HL-60/S4 treated with phorbol 12-myristate 13-acetate at 8.2 ng/mL for 4 days and 3 days (cell line): Measurements from ENCODE around the gene TNKS2.
"Not testable (repeated sequence)": the region's sequence is repeated elsewhere in the genome, so short reads cannot be mapped to it uniquely, and the experiment has no call there.

Source experiments
- in situ Hi-C: fragments of 300-500 bp; cut with MboI; formaldehyde crosslinking; loops from 2 replicates; pipeline ENCODE4 v1.15.0; 2022; ENCODE audit warnings: low sequenced_read_pairs

The TNKS2 gene

GRCh38 chr10:91864744-91865143 lies 66.5 kb downstream of the TNKS2 start:
- in situ Hi-C loops: no loop called here

GRCh38 chr10:91865562-91866081 lies 67.4 kb downstream of the TNKS2 start:
- in situ Hi-C loops: no loop called here

DNA sequence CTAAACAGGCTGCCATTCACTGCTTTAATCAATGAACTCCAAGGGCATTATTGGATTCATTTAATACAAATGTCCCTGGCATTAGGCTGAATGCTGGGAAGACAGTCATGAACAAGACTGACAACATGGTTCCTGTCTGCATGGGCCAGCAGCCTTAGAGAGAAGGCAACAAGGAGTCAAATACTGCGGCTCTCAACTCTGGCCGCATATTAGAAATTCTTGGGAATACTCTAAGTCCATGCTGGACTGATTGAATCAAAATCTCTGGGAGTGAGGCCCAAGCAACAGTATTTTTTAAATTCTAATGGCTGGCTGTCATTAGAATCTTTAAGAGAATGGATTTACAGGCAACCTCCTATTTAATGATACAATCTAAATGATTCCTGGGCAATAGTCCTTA lies 76.9 kb downstream of the TNKS2 start:
- in situ Hi-C loops: no loop called here

DNA sequence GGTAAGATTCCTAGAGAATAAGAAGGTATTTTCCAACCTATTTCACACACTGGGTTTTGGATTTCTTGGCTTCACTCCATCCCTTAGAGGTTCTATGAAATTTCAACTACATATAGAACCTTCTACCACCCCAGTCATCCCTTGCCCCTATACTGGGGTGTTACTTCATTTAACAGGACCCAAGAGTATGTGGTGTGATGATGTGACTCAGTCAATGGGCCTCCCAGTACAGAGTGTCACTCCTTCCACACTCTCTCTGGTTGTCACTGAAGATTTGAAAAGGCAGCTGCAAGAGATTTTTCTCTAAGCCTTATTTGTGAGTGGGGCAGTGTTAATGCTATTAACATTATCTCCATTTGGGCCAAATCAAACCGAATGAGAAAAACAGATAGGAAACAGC lies 77.6 kb downstream of the TNKS2 start:
- in situ Hi-C loops: no loop called here

GRCh38 chr10:91879515-91880170 lies 81.4 kb downstream of the TNKS2 start:
- in situ Hi-C loops: no loop called here

DNA sequence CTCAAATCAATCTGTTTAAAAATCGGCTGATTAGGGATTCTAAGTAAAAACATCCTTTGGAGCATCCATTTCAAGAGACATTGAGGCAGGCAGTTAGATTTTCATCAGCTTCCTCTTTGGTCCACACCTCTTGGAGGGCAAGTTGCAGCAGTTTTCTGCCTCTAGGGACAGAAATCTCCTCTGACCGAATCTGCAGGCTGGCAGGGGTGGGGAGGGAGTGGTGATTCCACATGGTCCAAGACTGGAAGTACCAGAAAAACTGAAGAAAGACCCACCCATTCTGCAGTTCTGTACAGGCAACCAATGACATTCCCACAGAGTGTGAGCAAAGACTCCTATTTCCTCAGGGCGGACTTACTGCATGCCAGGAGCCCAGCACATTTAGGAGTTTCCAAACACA lies 82.1 kb downstream of the TNKS2 start:
- in situ Hi-C loops: no loop called here

DNA sequence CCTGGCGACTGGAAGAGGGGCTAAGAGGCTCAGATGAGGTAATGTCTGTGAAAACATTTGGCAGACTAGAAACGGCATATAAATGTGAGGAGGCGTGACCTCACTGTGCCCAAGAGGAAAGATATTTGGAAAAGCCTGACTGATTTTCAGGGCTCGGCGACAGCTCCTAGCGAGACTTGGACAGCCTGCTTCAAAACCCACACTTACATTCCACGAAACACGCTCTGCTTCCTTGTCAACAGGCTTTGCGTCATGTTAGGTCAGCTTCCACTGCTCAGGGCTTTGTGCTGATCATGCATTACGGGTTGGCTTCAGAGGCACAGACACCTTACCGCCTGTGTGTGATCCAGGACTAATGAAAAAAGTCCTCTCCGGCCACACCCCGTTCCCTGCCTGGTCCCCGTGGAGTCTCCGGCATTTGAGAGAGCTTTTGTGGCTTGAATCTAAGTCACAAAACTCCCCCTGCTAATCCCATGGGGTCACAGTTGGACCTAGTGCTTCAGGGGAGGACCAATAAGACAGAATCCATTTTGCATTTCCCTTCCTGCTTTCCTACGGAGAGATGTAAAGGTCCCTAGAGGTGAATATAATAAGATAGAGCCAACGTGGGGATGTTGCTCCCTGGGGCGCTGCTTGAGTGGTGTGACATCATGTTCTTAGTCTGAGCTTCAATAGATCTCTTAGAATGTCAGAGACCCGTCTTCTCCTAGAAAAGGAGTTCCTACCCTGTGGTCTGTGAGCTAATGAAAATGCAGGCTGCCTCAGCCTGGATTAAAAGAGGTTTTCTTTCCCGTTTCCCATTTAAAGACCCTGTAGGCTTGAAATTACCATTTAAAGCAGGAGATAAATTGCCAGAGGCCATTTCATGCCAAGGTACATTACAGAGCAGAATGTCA lies 85.6 kb downstream of the TNKS2 start:
- in situ Hi-C loops: no loop called here

DNA sequence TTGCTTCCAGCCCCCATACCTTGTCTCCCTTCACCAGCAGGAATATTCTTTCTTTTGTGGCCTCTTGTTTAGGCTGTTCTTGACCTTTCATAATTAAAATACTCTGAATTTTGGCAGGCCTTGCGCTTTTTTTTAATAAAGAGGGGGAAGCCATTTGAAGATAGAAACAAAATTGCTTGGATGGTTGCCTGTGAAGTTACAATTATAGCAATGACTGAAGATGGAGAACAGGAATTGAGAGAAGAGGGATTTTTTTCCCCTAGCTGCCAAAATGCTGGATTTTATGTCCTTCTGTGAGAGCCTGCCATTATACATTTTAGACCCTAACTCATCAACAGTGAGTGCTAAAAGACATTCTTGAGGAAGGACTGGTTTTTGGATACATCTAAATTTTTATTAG lies 86.3 kb downstream of the TNKS2 start:
- in situ Hi-C loops: no loop called here

GRCh38 chr10:91885362-91886079 lies 87.3 kb downstream of the TNKS2 start:
- in situ Hi-C loops: no loop called here

GRCh38 chr10:91886954-91887271 lies 88.7 kb downstream of the TNKS2 start:
- in situ Hi-C loops: no loop called here

DNA sequence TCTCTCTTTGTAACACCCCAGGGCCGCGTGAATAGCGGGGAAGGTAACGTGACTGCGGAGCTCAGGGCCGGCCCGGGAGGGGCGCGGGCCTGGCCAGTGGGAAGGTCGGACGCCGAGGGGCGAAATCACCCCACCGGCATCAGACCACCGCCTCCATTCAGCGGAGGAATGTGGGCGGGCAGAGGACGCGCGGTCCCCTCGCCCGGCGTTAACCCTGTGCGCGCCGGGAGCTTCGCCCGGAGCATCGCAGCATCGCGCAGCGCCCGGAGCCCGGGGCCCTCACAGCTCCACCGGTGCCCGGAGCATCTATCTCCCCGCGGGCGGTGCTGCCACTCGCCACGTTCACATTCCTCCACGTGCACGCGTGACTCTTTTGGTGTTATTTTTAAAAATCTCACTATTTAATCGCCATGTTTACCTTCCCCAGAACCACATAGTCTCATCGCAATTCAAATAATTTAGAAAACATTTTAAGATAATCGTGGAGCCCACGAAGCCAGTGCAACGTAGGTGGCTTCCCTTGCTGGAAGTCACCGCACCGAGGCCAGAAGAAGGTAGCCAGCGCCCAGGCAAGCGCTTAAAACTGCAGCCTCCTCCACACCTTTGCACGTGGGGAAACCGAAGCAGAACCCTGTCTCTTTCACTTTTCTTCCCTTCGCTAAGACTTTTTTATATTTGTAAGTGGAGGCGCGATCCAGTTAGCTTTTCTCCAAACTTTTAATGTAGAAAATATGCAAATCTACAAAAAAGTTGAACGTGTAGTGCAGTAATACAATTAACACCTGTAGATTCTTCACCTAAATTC lies 89.2 kb downstream of the TNKS2 start:
- in situ Hi-C loops: no loop called here

DNA sequence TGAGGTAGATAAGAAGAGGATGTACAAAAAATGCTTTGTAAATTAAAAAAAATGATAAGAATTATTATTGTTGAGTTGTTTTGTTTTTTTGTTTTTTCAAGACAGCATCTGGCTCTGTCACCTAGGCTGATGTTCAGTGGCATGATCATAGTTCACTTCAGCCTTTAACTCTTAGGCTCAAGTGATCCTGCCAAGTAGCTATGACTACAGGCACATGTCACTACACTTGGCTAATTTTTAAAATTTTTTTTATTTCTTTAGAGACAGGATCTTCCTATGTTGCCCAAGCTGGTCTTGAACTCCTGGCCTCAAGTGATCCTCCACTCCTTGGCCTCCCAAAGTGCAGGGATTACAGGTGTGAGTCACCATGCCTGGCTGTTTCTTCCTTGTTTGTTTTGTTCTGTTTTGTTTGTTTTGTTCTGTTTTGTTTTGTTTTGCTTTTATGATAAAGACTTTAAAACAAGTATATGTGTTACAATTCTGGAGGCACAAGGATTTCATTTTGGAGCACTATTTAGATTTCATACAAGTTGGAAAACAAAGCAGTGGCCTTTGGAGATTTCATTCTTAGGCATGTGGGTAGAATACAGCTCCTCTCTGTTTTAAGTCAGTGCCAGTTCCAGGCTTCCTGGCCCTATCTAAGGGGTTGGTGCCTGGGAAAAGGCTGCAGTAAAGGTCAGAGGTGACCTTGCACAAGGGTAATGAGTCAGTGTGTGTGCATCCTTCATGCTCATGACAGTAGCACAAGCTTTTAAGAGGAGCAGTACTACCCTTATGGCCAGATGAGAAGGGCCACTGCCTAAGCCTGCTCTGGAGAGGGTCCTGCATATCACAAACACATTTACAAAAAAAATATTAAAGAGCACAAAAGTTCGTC lies 93.1 kb downstream of the TNKS2 start:
- in situ Hi-C loops: no loop called here

DNA sequence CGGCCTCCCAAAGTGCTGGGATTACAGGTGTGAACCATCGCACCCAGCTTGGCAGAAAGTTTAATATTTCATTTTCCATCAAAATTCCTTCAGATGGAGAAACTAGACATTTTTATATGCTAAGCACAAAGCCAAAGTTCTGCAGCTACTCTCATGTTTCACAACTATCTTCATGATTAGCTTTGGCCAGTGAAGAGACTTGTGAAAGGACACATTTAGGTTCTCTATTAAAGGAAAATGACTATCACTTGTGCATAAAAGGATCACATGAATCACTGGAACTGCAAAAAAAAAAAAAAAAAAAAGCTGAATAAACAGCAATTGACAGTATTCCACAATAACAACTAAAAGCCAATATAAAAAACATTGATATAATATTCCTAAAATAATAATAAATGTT lies 94.8 kb downstream of the TNKS2 start:
- in situ Hi-C loops: no loop called here

- in situ Hi-C loops: not testable (repeated sequence)
Observed at GRCh38 chr10:91894261-91894685, 96.0 kb downstream of the TNKS2 start.

GRCh38 chr10:91896212-91896756 lies 98.1 kb downstream of the TNKS2 start:
- in situ Hi-C loops: no loop called here

- in situ Hi-C loops: no loop called here
Observed at GRCh38 chr10:91897421-91897820, 99.2 kb downstream of the TNKS2 start.

DNA sequence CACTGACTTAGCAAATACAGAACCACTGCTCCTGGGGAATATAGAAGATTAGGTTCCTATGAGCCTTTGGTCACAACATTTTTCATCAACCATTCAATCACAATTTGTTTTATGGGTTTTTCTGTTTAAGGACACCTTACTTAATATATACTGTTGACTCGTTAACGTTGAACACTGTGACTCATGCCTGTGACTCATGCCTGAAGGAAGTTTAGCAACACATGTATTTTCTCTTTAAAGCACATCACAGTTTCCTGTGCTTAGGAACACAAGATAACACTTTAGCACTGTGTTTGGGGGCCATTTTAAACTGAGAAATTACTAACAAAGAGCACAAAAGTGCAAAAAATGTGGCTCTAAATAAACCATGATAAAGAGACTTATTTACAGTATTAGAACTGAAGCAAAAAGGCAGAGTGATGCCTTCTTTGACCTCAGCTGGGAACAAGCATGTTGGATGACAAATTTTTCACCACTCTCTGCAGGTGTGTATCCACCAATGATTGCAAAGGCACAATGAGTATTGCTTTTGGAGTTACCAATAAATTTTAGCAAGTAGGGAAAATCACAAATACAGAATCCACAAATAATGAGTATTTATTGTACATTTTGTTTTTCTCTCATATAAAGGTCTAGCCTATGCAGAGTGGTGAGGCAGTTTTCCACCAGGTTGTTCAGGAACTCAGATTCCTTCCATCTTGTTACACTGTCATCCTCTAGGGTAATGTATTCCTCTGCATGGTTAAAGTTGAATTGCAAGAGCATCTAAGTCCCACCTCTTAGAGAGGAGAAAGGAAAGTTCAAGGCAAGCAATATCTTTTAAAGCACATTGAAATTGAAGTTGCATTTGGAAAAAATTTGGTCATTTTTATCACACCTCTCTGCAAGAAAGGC lies 103.8 kb downstream of the TNKS2 start:
- in situ Hi-C loops: loop anchor here (25.0 kb wide), 1 partner anchor 515 kb away; no protein-coding TSS in a partner anchor

DNA sequence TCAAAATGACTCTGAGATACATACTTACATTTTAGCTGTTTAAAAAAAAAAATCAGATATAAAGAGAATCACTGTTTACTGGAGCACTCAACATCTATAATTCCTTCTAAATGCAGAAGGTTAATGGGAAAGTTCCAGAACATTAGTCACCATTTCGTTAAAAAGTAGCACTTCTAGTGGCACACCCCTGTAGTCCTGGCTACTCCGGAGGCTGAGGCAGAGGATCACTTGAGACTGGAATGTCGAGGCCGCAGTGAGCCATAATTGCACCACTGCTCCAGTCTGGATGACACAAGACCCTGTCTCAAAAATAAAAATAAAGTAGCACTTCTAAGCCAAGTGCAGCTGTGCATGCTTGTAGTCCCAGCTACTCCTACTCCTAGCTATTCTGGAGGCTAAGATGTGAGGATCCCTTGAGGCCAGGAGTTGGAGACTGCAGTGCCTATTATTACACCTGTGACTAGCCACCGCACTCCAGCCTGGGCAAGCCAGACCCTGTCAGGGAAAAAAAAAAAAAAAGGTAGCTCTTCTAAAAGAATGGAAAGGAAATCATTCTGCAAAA lies 108.9 kb downstream of the TNKS2 start:
- in situ Hi-C loops: loop anchor here (25.0 kb wide), 1 partner anchor 520 kb away; no protein-coding TSS in a partner anchor
